CD4-positive, alpha-beta T cell treated with Interferon gamma for 1 hour (primary cell): ENCODE data around the gene SEC23A.
"Not testable (repeated sequence)": the region's sequence is repeated elsewhere in the genome, so short reads cannot be mapped to it uniquely, and the experiment has no call there.

Experiments
- DNase-seq: peaks from one replicate; pipeline ENCODE4 v3.0.0-alpha.2; 2020

Gene SEC23A

GRCh38 chr14:39090548-39091111 is 12.4 kb downstream of the SEC23A start:
- DNase-seq, result no peak

GRCh38 chr14:39087493-39087892 is 15.5 kb downstream of the SEC23A start:
- no peak for DNase-seq

- DNase-seq, result no peak
Measured at GRCh38 chr14:39085933-39086332, 17.1 kb downstream of the SEC23A start.

GRCh38 chr14:39083127-39083526 is 19.9 kb downstream of the SEC23A start:
- no peak for DNase-seq

- no peak for DNase-seq
Measured at GRCh38 chr14:39080886-39081285, 22.1 kb downstream of the SEC23A start.

GRCh38 chr14:39071096-39071495 is 31.9 kb downstream of the SEC23A start:
- no peak for DNase-seq

- no peak for DNase-seq
Measured at GRCh38 chr14:39069923-39070322, 33.1 kb downstream of the SEC23A start.

GRCh38 chr14:39069169-39069805 is 33.7 kb downstream of the SEC23A start:
- not testable (repeated sequence) for DNase-seq

GRCh38 chr14:39060818-39061437 is 42.1 kb downstream of the SEC23A start:
- DNase-seq, result no peak

GRCh38 chr14:39055786-39056474 is 47.1 kb downstream of the SEC23A start:
- DNase-seq, result no peak

- DNase-seq, result not testable (repeated sequence)
Measured at GRCh38 chr14:39052869-39053454, 50.1 kb downstream of the SEC23A start.

- no peak for DNase-seq
Measured at GRCh38 chr14:39050389-39050788, 52.6 kb downstream of the SEC23A start.

GRCh38 chr14:39045889-39046288 is 57.1 kb downstream of the SEC23A start:
- DNase-seq, result not testable (repeated sequence)

GRCh38 chr14:39043352-39043943 is 59.6 kb downstream of the SEC23A start:
- DNase-seq, result no peak

GRCh38 chr14:39040529-39040928 is 62.5 kb downstream of the SEC23A start:
- DNase-seq, result no peak

GRCh38 chr14:39038542-39038941 is 64.5 kb downstream of the SEC23A start:
- DNase-seq, result no peak

- no peak for DNase-seq
Measured at GRCh38 chr14:39036760-39037159, 66.3 kb downstream of the SEC23A start.

- no peak for DNase-seq
Measured at GRCh38 chr14:39035336-39035735, 67.7 kb downstream of the SEC23A start.

- no peak for DNase-seq
Measured at GRCh38 chr14:39034481-39035296, 68.3 kb downstream of the SEC23A start.

- no peak for DNase-seq
Measured at GRCh38 chr14:39033371-39033770, 69.7 kb downstream of the SEC23A start.

GRCh38 chr14:39030209-39030608 is 72.8 kb downstream of the SEC23A start:
- DNase-seq, result no peak

- DNase-seq, result no peak
Measured at GRCh38 chr14:39029789-39030188, 73.2 kb downstream of the SEC23A start.
